Keratinocyte (primary cell): ENCODE results near the gene LDLRAD4.

Source experiments
- EZH2 ChIP-seq: IDR thresholded peaks from one replicate; pipeline ENCODE4 v1.6.1; 2012; ENCODE audit warnings: inconsistent platforms, mild to moderate bottlenecking, low read length, moderate library complexity
- TF ChIP-seq, protein P1 (sequence below), 3 experiments: IDR thresholded peaks in 1 of 3; conservative IDR thresholded peaks in 1 of 3; optimal IDR thresholded peaks in 1 of 3; 2 replicates in 2 of 3; 3 replicates in 1 of 3; pipeline versions ENCODE3 to v1.5.1; 2011; ENCODE audit warnings: low read length in 3 of 3, mild to moderate bottlenecking in 3 of 3, moderate library complexity in 2 of 3, control low read depth in 1 of 3, inconsistent platforms in 1 of 3; ENCODE audit not compliant: insufficient read depth in 2 of 3; ENCODE audit errors: extremely low read depth in 1 of 3

DNA sequence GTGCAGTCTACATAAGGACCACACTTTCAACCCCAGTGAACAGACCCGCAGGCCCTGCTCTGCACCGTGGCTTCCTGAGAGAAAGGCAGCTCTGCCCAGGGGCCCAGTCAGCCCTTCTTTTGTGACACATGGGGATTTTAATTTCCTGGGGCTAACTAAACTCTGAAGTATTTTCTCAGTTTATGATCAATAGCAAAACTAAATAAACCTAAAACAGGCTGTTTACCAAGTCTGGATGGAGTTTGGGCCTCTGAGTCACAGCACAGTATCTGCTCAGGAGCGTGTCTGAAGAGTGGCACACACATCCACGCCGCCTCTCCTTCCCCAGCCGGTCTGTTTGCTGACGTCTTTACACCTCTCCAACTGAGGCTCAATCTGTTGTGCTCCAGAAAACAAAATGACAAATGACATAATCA, 72.3 kb downstream of the LDLRAD4 start:
- TF ChIP-seq, protein P1, sequence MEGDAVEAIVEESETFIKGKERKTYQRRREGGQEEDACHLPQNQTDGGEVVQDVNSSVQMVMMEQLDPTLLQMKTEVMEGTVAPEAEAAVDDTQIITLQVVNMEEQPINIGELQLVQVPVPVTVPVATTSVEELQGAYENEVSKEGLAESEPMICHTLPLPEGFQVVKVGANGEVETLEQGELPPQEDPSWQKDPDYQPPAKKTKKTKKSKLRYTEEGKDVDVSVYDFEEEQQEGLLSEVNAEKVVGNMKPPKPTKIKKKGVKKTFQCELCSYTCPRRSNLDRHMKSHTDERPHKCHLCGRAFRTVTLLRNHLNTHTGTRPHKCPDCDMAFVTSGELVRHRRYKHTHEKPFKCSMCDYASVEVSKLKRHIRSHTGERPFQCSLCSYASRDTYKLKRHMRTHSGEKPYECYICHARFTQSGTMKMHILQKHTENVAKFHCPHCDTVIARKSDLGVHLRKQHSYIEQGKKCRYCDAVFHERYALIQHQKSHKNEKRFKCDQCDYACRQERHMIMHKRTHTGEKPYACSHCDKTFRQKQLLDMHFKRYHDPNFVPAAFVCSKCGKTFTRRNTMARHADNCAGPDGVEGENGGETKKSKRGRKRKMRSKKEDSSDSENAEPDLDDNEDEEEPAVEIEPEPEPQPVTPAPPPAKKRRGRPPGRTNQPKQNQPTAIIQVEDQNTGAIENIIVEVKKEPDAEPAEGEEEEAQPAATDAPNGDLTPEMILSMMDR (optimal IDR thresholded peaks at IDR 0.05 in 1 of 3, IDR thresholded peaks at IDR 0.05 in 1 of 3, conservative IDR thresholded peaks at IDR 0.05 in 1 of 3; ENCODE audit: extremely low read depth in 1 of 3, insufficient read depth in 2 of 3, low read length in 3 of 3): no peak
- no peak for TF ChIP-seq EZH2
